Measurements from ENCODE around the gene PALM3.

- TF ChIP-seq ESRRG (CRISPR knock-in tag; IDR thresholded peaks at IDR 0.05) (no peak), PPARA (CRISPR knock-in tag; IDR thresholded peaks at IDR 0.05; ENCODE audit: borderline replicate concordance) (no peak), SNAI2 (CRISPR knock-in tag; IDR thresholded peaks at IDR 0.05) (no peak), RARB (CRISPR knock-in tag; IDR thresholded peaks at IDR 0.05) (no peak), CSDC2 (CRISPR knock-in tag; IDR thresholded peaks at IDR 0.05) (no peak), ISL1 (CRISPR knock-in tag; IDR thresholded peaks at IDR 0.05) (no peak), TCF4 (CRISPR knock-in tag; IDR thresholded peaks at IDR 0.05; ENCODE audit: borderline replicate concordance) (no peak), PATZ1 (CRISPR knock-in tag; IDR thresholded peaks at IDR 0.05; ENCODE audit: borderline replicate concordance) (no peak), POU6F1 (CRISPR knock-in tag; IDR thresholded peaks at IDR 0.05; ENCODE audit: borderline replicate concordance, low read depth) (no peak), BACH2 (CRISPR knock-in tag; IDR thresholded peaks at IDR 0.05; ENCODE audit: borderline replicate concordance) (no peak), ZNF8 (CRISPR knock-in tag; IDR thresholded peaks at IDR 0.05) (peak; percentile 62; the same call in 1 of the 2 replicates), ZNF565 (CRISPR knock-in tag; conservative IDR thresholded peaks at IDR 0.05; ENCODE audit: low read depth) (no peak), CSRNP3 (CRISPR knock-in tag; IDR thresholded peaks at IDR 0.05) (no peak), OSR1 (CRISPR knock-in tag; IDR thresholded peaks at IDR 0.05) (no peak)
These were observed 31.4 kb upstream of the PALM3 start for GRCh38 chr19:14093117-14093823.

All from SK-N-SH treated with all-trans-retinoic acid at 6 μM for 48 hours (cell line).